ENCODE results near the gene ZBED3. TPM values are rescaled to one million over a fixed set of nuclear protein-coding genes. Genes with fewer than 3 reads are reported as not detected.
"Not testable (repeated sequence)": the region's sequence is repeated elsewhere in the genome, so short reads cannot be mapped to it uniquely, and the experiment has no call there.

Gene ZBED3
- total RNA-seq, 2 donors from 2014 or later, result 0.94 to 2.0 TPM

DNA sequence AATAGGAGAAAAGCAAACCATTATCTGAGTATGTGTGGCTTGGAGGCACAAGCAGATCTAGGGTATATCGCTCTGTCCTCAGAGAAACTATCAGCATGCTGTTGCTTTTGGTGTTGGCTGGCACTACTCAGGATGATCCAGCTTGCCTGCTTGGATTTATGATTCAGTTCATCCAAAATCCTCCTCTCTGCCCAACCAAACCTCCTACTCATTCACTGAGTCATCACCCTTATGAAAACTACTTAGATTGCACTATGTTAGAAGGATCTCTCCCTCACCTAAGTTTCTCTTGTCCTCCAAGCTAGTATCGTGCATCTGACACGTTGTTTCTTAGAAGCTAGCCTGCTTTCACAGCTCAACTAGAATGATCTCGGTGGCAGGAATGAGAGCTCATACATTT, 14.2 kb upstream of the ZBED3 start:
- H3K4me3 Mint-ChIP-seq, result no peak overlapping the region
- DNase-seq (no peak), ATAC-seq (no peak)
- no peaks in the 10 kb centered on the region for H3K36me3 Mint-ChIP-seq (ENCODE audit: low read depth)
- H3K9me3 ChIP-seq (ENCODE audit: control insufficient read depth, low read length, poor library complexity, severe bottlenecking), result no peaks in the 10 kb centered on the region
- no peaks in the 10 kb centered on the region for H3K4me1 Mint-ChIP-seq
- H3K27ac Mint-ChIP-seq, result no peak overlapping the region
- H3K27me3 Mint-ChIP-seq, result peaks cover 10% of the 10 kb centered on the region

GRCh38 chr5:77095189-77095588, 8.1 kb upstream of the ZBED3 start:
- H3K36me3 Mint-ChIP-seq (ENCODE audit: low read depth), result no peaks in the 10 kb centered on the region
- H3K4me3 Mint-ChIP-seq, result no peak overlapping the region
- no peaks in the 10 kb centered on the region for H3K4me1 Mint-ChIP-seq
- peaks cover 2% of the 10 kb centered on the region for H3K9me3 ChIP-seq (ENCODE audit: control insufficient read depth, low read length, poor library complexity, severe bottlenecking)
- peaks cover 10% of the 10 kb centered on the region for H3K27me3 Mint-ChIP-seq
- no peak for ATAC-seq
- no peak for DNase-seq
- no peak overlapping the region for H3K27ac Mint-ChIP-seq

- H3K4me1 Mint-ChIP-seq, result peaks cover 9% of the 10 kb centered on the region
- ATAC-seq (no peak), DNase-seq (no peak)
- H3K27me3 Mint-ChIP-seq, result peaks cover 7% of the 10 kb centered on the region
- no peaks in the 10 kb centered on the region for H3K36me3 Mint-ChIP-seq (ENCODE audit: low read depth)
- H3K9me3 ChIP-seq (ENCODE audit: control insufficient read depth, low read length, poor library complexity, severe bottlenecking), result no peaks in the 10 kb centered on the region
- no peak overlapping the region for H3K27ac Mint-ChIP-seq
- H3K4me3 Mint-ChIP-seq, result peak overlapping the region; percentile 91
These were observed 588 bp upstream of the ZBED3 start for GRCh38 chr5:77087484-77088261.

DNA sequence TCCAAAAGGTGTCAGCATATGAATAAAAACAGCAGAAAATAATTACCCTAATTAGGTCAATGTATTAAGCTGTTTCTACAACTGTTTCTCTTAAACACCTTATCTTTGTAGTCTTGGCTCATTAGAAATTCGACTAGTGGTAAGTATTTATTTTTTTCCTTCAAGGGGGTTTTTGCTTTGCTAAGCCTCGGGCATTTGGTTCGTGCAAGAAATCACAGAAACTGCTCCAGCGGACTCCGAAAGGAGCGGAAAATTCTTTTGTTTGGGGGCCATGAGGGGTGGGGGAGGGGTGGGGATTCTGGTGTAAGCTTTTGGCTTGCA, 757 bp downstream of the ZBED3 start:
- Mint-ChIP-seq H3K4me1 (peaks cover 9% of the 10 kb centered on the region), H3K36me3 (ENCODE audit: low read depth) (no peaks in the 10 kb centered on the region), H3K4me3 (peak overlapping the region; percentile 91), H3K27ac (no peak overlapping the region), H3K27me3 (peaks cover 7% of the 10 kb centered on the region)
- ATAC-seq (no peak), DNase-seq (no peak)
- no peaks in the 10 kb centered on the region for H3K9me3 ChIP-seq (ENCODE audit: control insufficient read depth, low read length, poor library complexity, severe bottlenecking)

- Mint-ChIP-seq H3K27me3 (no peaks in the 10 kb centered on the region), H3K27ac (no peak overlapping the region)
- no peak for DNase-seq
These were observed 4.0 kb downstream of the ZBED3 start for GRCh38 chr5:77083088-77083487.

GRCh38 chr5:77082280-77082679, 4.8 kb downstream of the ZBED3 start:
- Mint-ChIP-seq H3K27ac (no peak overlapping the region), H3K4me1 (peaks cover 12% of the 10 kb centered on the region), H3K36me3 (ENCODE audit: low read depth) (peaks cover 3% of the 10 kb centered on the region), H3K27me3 (no peaks in the 10 kb centered on the region), H3K4me3 (no peak overlapping the region)
- ATAC-seq (no peak), DNase-seq (no peak)
- H3K9me3 ChIP-seq (ENCODE audit: control insufficient read depth, low read length, poor library complexity, severe bottlenecking), result no peaks in the 10 kb centered on the region

More at GRCh38 chr5:77083088-77083487, 4.0 kb downstream of the ZBED3 start:
- no peak overlapping the region for H3K4me3 Mint-ChIP-seq
- H3K4me1 Mint-ChIP-seq, result peaks cover 12% of the 10 kb centered on the region
- peaks cover 3% of the 10 kb centered on the region for H3K36me3 Mint-ChIP-seq (ENCODE audit: low read depth)
- ATAC-seq, result no peak
- H3K9me3 ChIP-seq (ENCODE audit: control insufficient read depth, low read length, poor library complexity, severe bottlenecking), result no peaks in the 10 kb centered on the region

- no peak overlapping the region for H3K27ac Mint-ChIP-seq
- ATAC-seq (no peak), DNase-seq (no peak)
- no peak overlapping the region for H3K4me3 Mint-ChIP-seq
- no peaks in the 10 kb centered on the region for H3K27me3 Mint-ChIP-seq
- H3K4me1 Mint-ChIP-seq, result peaks cover 8% of the 10 kb centered on the region
- H3K36me3 Mint-ChIP-seq (ENCODE audit: low read depth), result peaks cover 3% of the 10 kb centered on the region
- H3K9me3 ChIP-seq (ENCODE audit: control insufficient read depth, low read length, poor library complexity, severe bottlenecking), result no peaks in the 10 kb centered on the region
These were observed 6.2 kb downstream of the ZBED3 start for GRCh38 chr5:77080905-77081304.

- not testable (repeated sequence) for H3K9me3 ChIP-seq (ENCODE audit: control insufficient read depth, low read length, poor library complexity, severe bottlenecking); H3K27me3 Mint-ChIP-seq; H3K4me3 Mint-ChIP-seq; H3K27ac Mint-ChIP-seq; H3K4me1 Mint-ChIP-seq; H3K36me3 Mint-ChIP-seq (ENCODE audit: low read depth); DNase-seq; ATAC-seq
These were observed 6.6 kb downstream of the ZBED3 start for GRCh38 chr5:77080479-77080878.

- no peak overlapping the region for H3K27ac Mint-ChIP-seq
- ATAC-seq, result no peak
- H3K27me3 Mint-ChIP-seq, result no peaks in the 10 kb centered on the region
- peaks cover 16% of the 10 kb centered on the region for H3K4me1 Mint-ChIP-seq
- no peak for DNase-seq
- peak overlapping the region; percentile 74 for H3K4me3 Mint-ChIP-seq
- peaks cover 3% of the 10 kb centered on the region for H3K36me3 Mint-ChIP-seq (ENCODE audit: low read depth)
- H3K9me3 ChIP-seq (ENCODE audit: control insufficient read depth, low read length, poor library complexity, severe bottlenecking), result no peaks in the 10 kb centered on the region
These were observed 9.3 kb downstream of the ZBED3 start for GRCh38 chr5:77077829-77078176.

DNA sequence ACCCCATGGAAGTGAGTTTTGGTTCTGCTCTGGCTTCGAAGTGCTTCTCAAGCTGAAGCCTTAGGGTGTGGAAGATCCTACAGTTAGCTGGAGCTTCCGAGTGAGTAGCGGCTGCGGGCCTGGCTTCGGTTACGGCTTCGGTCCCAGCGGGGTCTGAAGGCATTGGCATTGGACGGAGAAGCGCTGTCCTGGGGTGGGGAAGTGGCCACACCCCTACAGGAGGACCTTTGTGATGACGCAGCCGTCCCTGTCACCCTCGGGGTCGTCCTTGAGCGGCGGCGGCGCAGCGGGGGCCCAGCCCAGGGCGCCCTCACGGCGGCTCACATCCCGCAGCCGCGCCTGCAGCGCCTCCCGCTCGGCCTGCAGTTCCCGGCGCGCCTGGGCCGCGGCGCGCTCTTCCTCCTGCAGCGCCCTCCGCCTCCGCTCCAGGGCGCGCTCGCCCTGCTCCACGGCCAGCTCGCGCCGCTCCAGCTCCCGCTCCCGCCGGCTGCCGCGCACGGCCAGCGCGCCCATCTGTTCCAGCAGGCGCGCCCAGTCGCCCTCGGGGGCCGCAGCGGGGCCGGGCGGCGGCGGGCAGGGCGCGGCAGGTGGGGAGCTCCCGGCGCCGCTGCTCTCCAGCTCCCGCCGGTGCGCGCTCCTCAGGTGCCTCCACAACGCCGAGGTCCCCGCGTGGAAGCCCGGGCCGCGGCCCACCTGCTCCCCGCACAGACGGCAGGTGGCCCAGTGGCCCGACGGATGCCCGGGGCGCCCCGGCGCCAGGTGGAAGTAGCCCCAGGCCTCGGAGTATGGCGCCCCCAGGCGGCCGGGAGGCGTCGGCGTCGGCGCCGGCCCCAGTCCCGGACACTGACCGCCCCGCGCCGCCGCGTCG, 9.9 kb downstream of the ZBED3 start:
- peak overlapping the region; percentile 74 for H3K4me3 Mint-ChIP-seq
- H3K4me1 Mint-ChIP-seq, result peaks cover 16% of the 10 kb centered on the region

GRCh38 chr5:77074745-77075144, 12.3 kb downstream of the ZBED3 start:
- Mint-ChIP-seq H3K4me3 (no peak overlapping the region), H3K27ac (no peak overlapping the region)

More for the DNA sequence above, 9.9 kb downstream of the ZBED3 start:
- ATAC-seq, result peak; percentile 86
- H3K36me3 Mint-ChIP-seq (ENCODE audit: low read depth), result peaks cover 3% of the 10 kb centered on the region
- no peaks in the 10 kb centered on the region for H3K27me3 Mint-ChIP-seq
- no peak overlapping the region for H3K27ac Mint-ChIP-seq
- H3K9me3 ChIP-seq (ENCODE audit: control insufficient read depth, low read length, poor library complexity, severe bottlenecking), result no peaks in the 10 kb centered on the region
- DNase-seq, result peak; percentile 31 to 43 (median 42)

DNA sequence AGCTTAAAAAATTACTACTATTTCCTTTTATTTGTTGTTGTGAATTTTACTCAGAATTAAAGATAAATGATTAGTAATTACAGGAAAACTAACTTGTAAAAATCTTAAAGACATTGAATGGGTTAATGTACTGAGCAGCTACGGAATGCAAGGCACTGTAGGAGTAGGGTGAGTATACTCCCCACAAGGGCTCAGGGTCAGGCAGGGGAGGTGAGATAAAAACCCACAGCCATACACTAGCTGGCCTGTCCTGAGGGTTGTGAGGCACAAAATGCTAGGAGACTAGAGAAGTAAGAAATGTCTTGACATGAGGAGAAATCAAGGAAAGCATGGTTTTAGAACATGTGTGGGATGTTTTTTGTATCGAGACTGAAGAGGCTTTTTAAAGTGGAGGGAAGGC, 13.4 kb downstream of the ZBED3 start:
- DNase-seq, result no peak
- H3K27me3 Mint-ChIP-seq, result no peaks in the 10 kb centered on the region

More at GRCh38 chr5:77074745-77075144, 12.3 kb downstream of the ZBED3 start:
- Mint-ChIP-seq H3K36me3 (ENCODE audit: low read depth) (peaks cover 6% of the 10 kb centered on the region), H3K4me1 (peaks cover 15% of the 10 kb centered on the region), H3K27me3 (no peaks in the 10 kb centered on the region)
- ATAC-seq (no peak), DNase-seq (no peak)
- H3K9me3 ChIP-seq (ENCODE audit: control insufficient read depth, low read length, poor library complexity, severe bottlenecking), result no peaks in the 10 kb centered on the region

DNA sequence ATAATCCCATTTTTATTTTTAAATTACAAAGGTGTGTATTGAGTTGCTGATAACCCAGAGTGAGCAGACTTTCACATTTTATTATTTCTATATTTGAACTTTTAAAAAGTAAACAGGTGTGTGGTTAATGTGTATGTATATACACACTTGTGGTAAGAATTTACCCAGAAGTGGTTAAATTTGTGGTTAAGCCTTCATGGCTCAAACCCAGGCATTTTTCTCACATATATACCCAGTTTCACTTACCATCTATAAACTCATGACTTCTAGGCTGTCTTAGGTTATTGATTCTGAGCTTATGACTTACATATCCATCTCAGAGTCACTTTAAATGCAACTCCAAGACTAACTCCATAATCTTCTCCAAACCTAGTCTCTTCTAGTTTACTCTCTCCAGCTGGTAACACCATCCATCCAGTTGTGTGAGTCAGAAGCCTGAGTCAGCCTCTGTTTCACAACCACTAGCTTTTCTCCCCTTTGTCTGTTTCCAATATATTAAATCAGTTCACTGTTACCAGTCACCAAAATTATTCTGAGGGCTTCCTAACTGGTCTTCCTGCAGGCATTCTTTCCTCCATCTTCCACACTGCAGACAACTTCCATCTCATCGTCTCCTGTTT, 20.2 kb downstream of the ZBED3 start:
- peaks cover 15% of the 10 kb centered on the region for H3K36me3 Mint-ChIP-seq (ENCODE audit: low read depth)
- ATAC-seq (no peak), DNase-seq (no peak)

More for the DNA sequence above, 13.4 kb downstream of the ZBED3 start:
- H3K9me3 ChIP-seq (ENCODE audit: control insufficient read depth, low read length, poor library complexity, severe bottlenecking), result no peaks in the 10 kb centered on the region
- Mint-ChIP-seq H3K4me3 (no peak overlapping the region), H3K4me1 (peaks cover 15% of the 10 kb centered on the region), H3K27ac (peak overlapping the region; percentile 19), H3K36me3 (ENCODE audit: low read depth) (peaks cover 9% of the 10 kb centered on the region)
- ATAC-seq, result no peak

More for the DNA sequence above, 20.2 kb downstream of the ZBED3 start:
- Mint-ChIP-seq H3K27me3 (no peaks in the 10 kb centered on the region), H3K4me3 (no peak overlapping the region), H3K27ac (no peak overlapping the region), H3K4me1 (peaks cover 11% of the 10 kb centered on the region)
- no peaks in the 10 kb centered on the region for H3K9me3 ChIP-seq (ENCODE audit: control insufficient read depth, low read length, poor library complexity, severe bottlenecking)

Measured in T-helper 17 cell (primary cell).